ENCODE results near the gene PEX13.

PEX13 gene

DNA sequence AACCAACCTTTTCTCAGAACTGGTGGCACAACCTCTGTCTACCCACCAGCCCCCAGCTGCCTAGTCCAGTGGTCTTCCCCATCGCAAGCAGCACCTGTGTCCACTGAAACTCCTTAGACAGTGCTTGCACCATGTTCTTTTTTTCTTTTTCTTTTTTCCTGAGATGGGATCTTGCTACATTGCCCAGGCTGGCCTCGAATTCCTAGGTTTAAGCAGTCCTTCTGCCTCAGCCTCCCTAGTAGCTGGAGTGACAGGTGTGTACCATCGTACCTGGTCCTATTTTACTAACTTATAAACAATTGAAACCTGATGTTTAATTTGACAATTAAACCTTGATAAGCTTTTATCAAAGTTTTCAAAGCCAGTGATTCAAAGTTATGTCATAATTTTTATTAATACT lies 78.9 kb downstream of the PEX13 start:
- no peak for FAIRE-seq
- no peak for TF ChIP-seq TAF1 (IDR thresholded peaks at IDR 0.05; ENCODE audit: borderline replicate concordance, low read depth, low read length)
- no peak for TF ChIP-seq POLR2A (IDR thresholded peaks at IDR 0.05; ENCODE audit: low read depth, low read length)
- no peak for TF ChIP-seq POLR2AphosphoS5 (IDR thresholded peaks at IDR 0.05; ENCODE audit: low read depth, low read length)
- no peak for DNase-seq (ENCODE audit: insufficient read length)

DNA sequence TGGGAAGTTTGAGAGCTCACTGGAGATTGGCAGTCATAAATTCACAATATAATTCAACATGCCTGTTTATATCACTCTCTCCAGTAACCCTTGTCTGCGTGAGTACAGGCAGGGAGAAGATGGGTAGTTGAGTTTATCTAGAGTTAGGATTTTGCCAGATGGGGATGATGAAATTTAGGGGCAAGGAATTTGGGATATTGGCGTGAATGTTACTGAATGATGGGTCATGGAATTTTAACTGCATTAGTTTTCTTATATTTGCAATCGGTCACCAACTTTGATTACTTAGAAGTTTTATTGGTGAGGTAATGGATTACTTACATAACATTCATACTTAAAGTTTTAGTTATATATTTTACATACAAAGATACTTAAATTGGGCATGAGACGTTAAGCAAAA lies 83.3 kb downstream of the PEX13 start:
- no peak for DNase-seq (ENCODE audit: insufficient read length)
- FAIRE-seq: no peak
- TF ChIP-seq POLR2AphosphoS5 (IDR thresholded peaks at IDR 0.05; ENCODE audit: low read depth, low read length) (no peak), TAF1 (IDR thresholded peaks at IDR 0.05; ENCODE audit: borderline replicate concordance, low read depth, low read length) (no peak), POLR2A (IDR thresholded peaks at IDR 0.05; ENCODE audit: low read depth, low read length) (no peak)
